HG03439 (cell line): ENCODE data around the gene PRSS53.

Experiments used
- ATAC-seq: cut with Tn5 transposase; IDR thresholded peaks from one replicate; pipeline ENCODE4 v1.9.1; 2021; ENCODE audit warnings: mild to moderate bottlenecking, moderate library complexity; ENCODE audit not compliant: unreplicated experiment

PRSS53 gene

DNA sequence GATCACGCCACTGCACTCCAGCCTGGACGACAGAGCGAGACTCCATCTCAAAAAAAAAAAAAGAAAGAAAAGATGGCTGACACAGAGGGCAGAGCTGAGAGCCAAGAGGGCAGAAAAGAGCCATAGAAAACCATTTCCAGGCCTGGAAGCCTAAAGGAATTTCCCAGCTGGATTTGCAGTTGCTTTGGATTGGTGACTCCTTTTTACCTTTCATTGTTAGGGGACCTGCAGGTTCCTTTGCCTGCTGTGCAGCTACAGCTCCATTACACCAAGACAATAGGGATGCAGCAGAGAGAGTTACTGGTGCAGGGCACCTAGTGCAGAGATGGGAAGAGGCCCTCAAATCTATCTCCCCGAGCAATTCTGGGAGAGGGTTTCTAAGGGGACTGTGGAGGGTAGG, 33.1 kb downstream of the PRSS53 start:
- no peak for ATAC-seq

GRCh38 chr16:31052114-31052513, 36.6 kb downstream of the PRSS53 start:
- no peak for ATAC-seq

DNA sequence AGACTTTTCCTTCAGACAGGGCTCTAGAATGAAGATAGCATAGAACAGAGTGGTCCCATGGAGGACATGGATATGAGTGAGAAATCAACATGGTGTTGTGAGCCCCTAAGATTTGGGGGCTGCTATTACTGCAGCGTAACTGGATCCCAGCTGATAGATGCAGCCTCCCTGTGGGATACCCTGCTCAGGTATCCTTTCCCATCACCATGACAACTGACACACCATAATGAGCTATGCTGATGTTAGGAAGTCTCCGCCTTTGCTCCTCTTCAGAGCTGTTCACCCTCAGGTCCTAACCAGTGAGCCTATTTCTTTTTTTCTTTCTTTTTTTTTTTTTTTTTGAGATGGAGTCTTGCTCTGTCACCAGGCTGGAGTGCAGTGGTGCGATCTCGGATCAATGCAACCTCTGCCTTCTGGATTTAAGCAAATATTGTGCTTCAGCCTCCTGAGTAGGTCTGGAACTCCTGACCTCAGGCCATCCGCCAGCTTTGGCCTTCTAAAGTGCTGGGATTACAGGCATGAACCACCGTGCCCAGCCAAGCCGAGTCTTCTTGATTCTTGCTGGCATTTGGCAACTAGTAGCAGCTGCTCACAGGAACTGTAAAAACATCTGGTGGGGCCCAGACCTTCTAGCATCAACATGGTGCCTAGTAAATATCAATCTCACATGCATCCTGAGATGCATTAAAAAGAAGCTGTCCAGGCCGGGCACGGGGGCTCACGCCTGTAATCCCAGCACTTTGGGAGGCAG, 38.3 kb downstream of the PRSS53 start:
- ATAC-seq, result no peak

DNA sequence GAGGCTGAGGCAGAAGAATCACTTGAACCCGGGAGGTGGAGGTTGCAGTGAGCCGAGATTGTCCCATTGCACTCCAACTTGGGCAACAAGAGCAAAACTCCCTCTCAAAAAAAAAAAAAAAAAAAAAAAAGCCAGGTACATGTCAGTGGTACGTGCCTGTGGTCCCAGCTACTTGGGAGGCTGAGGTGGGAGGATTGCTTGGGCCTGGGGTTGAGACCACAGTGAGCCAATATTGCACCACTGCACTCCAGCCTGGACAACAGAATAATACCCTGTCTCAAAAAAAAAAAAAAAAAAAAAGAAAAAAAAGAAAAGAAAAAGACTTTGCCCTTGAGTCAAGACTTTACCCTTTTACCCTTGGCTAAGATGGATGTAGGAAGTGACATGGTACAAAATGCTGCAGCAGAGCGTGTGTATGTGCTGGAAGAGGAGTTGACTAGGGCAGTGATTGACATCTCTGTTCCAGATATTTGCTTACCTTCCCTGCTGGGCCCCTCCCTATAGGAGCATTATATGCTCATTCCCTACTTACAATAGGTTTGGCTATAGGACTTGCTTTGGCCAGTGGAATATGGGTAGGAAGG, 44.8 kb downstream of the PRSS53 start:
- ATAC-seq, result no peak

DNA sequence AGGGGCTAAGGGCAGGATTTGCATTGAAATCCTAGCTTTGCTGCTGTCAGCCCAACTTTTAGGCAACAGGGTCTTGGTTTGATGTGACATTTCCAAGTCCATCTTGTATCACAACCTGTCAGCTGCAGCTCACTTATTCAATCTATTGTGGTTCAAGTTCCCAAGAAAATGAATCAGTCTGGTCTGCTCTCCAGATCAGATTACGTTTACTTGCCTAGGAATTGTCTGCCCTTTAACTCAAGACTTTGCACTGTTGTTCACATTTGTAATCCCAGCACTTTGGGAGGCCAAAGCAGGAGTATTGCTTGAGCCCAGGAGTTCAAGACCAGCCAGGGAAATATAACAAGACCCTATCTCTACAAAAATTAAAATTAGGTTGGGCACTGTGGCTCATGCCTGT, 45.4 kb downstream of the PRSS53 start:
- ATAC-seq, result no peak

- ATAC-seq, result no peak
Observed at GRCh38 chr16:31042866-31043265, 45.9 kb downstream of the PRSS53 start.

- no peak for ATAC-seq
Observed at GRCh38 chr16:31038993-31039392, 49.8 kb downstream of the PRSS53 start.

DNA sequence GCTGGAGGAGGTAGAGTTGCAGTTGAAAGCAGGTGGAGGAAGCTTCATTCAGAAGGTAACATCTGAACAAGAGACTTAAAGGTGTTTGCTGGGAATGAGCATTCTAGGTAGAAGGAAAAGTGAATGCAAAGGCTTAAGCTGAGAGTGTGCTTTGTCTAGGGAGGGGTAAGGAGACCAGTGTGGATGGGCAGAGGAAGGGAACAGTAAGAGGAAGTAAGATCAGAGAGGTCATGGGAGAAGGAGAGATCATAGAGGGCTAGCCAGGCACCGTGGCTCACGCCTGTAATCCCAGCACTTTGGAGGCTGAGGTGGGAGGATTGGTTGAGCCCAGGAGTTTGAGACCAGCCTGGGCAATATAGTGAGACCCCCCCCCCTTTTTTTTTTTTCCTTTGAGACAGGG, 52.1 kb downstream of the PRSS53 start:
- no peak for ATAC-seq

DNA sequence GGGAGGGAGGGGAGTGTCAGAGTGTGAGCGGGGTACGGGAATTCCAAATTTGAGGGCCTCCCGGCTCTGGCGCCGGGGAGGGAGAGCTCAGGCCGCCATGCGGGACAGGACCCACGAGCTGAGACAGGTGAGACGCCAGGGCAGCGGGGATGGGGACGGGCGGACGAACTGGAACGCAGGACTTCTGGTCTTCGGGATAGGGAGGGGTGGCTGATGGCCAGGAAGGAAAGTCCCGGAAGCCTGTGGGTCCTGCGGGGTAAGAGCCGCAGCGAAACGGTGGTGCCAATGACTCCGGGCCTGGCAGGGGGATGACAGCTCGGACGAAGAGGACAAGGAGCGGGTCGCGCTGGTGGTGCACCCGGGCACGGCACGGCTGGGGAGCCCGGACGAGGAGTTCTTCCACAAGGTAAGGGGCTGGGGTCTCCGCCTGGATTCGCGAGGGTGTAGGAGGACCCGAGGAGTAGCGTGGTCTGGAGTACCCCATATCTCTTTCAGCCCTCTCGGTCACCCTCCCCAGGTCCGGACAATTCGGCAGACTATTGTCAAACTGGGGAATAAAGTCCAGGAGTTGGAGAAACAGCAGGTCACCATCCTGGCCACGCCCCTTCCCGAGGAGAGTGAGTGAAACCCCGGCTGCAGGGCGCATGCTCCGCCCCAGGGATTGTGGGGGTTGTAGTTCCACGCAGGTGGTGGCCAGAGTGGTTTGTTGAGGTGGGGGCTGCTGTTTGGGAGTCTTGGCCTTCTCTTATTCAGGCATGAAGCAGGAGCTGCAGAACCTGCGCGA, 54.8 kb downstream of the PRSS53 start:
- peak; percentile 41 for ATAC-seq
